ENCODE data around the gene CERS5.

The CERS5 gene

GRCh38 chr12:50211392-50212070, 44.4 kb upstream of the CERS5 start:
- H3K27ac ChIP-seq = no peak overlapping the region
- H3K36me3 ChIP-seq = no peaks in the 10 kb centered on the region
- H3K9me3 ChIP-seq = no peaks in the 10 kb centered on the region
- no peak overlapping the region for H3K4me3 ChIP-seq (ENCODE audit: low read depth in 1 of 2, low read length in 1 of 2)
- H3K4me1 ChIP-seq (ENCODE audit: control insufficient read depth in 1 of 2, insufficient read depth in 1 of 2, low read depth in 1 of 2, low read length in 1 of 2) = no peaks in the 10 kb centered on the region
- TF ChIP-seq CTCF (IDR thresholded peaks at IDR 0.05) = no peak
- no peaks in the 10 kb centered on the region for H3K27me3 ChIP-seq

- Histone ChIP-seq H3K36me3 (no peaks in the 10 kb centered on the region), H3K27me3 (no peaks in the 10 kb centered on the region), H3K4me3 (ENCODE audit: low read depth in 1 of 2, low read length in 1 of 2) (no peak overlapping the region), H3K9me3 (no peaks in the 10 kb centered on the region), H3K27ac (no peak overlapping the region), H3K4me1 (ENCODE audit: control insufficient read depth in 1 of 2, insufficient read depth in 1 of 2, low read depth in 1 of 2, low read length in 1 of 2) (no peaks in the 10 kb centered on the region)
- no peak for TF ChIP-seq CTCF (IDR thresholded peaks at IDR 0.05)
Observed at GRCh38 chr12:50207424-50207823, 40.3 kb upstream of the CERS5 start.

- H3K27ac ChIP-seq = no peak overlapping the region
- no peaks in the 10 kb centered on the region for H3K4me1 ChIP-seq (ENCODE audit: control insufficient read depth in 1 of 2, insufficient read depth in 1 of 2, low read depth in 1 of 2, low read length in 1 of 2)
- TF ChIP-seq CTCF (IDR thresholded peaks at IDR 0.05) = no peak
- no peaks in the 10 kb centered on the region for H3K9me3 ChIP-seq
- H3K27me3 ChIP-seq = no peaks in the 10 kb centered on the region
- H3K36me3 ChIP-seq = no peaks in the 10 kb centered on the region
- H3K4me3 ChIP-seq (ENCODE audit: low read depth in 1 of 2, low read length in 1 of 2) = no peak overlapping the region
Observed at GRCh38 chr12:50205648-50206047, 38.5 kb upstream of the CERS5 start.

GRCh38 chr12:50203691-50204090, 36.5 kb upstream of the CERS5 start:
- H3K36me3 ChIP-seq = peaks cover 5% of the 10 kb centered on the region
- no peaks in the 10 kb centered on the region for H3K4me1 ChIP-seq (ENCODE audit: control insufficient read depth in 1 of 2, insufficient read depth in 1 of 2, low read depth in 1 of 2, low read length in 1 of 2)
- no peak overlapping the region for H3K27ac ChIP-seq
- H3K27me3 ChIP-seq = no peaks in the 10 kb centered on the region
- TF ChIP-seq CTCF (IDR thresholded peaks at IDR 0.05) = no peak
- no peak overlapping the region for H3K4me3 ChIP-seq (ENCODE audit: low read depth in 1 of 2, low read length in 1 of 2)
- no peaks in the 10 kb centered on the region for H3K9me3 ChIP-seq

GRCh38 chr12:50201987-50202521, 34.9 kb upstream of the CERS5 start:
- Histone ChIP-seq H3K4me3 (ENCODE audit: low read depth in 1 of 2, low read length in 1 of 2) (no peak overlapping the region), H3K27ac (no peak overlapping the region), H3K36me3 (peaks cover 6% of the 10 kb centered on the region), H3K9me3 (no peaks in the 10 kb centered on the region), H3K27me3 (no peaks in the 10 kb centered on the region), H3K4me1 (ENCODE audit: control insufficient read depth in 1 of 2, insufficient read depth in 1 of 2, low read depth in 1 of 2, low read length in 1 of 2) (no peaks in the 10 kb centered on the region)
- TF ChIP-seq CTCF (IDR thresholded peaks at IDR 0.05) = no peak

Data from neutrophil (primary cell).